Suprapubic skin (tissue), 4 donors: ENCODE results near the gene PVR. TPM values are rescaled to one million over a fixed set of nuclear protein-coding genes. Genes with fewer than 3 reads are reported as not detected.

Experiments
- DNase-seq, 2 donors: peaks; one replicate each; pipeline ENCODE4 v3.0.0-alpha.2; 2019; ENCODE audit warnings: low spot score in 2 of 2
- H3K27ac ChIP-seq: fragments of 200-600 bp; sonication (generic); one replicate; pipeline ENCODE4 v1.5.1; 2019
- H3K27me3 ChIP-seq: fragments of 200-600 bp; sonication (generic); one replicate; pipeline ENCODE4 v1.5.1; 2019
- H3K36me3 ChIP-seq: fragments of 200-600 bp; sonication (generic); one replicate; pipeline ENCODE4 v1.5.1; 2019
- H3K4me1 ChIP-seq: fragments of 200-600 bp; sonication (generic); one replicate; pipeline ENCODE4 v1.5.1; 2019
- H3K4me3 ChIP-seq: fragments of 200-600 bp; sonication (generic); one replicate; pipeline ENCODE4 v1.5.1; 2019; ENCODE audit warnings: mild to moderate bottlenecking
- H3K9me3 ChIP-seq: fragments of 200-600 bp; sonication (generic); one replicate; pipeline ENCODE4 v1.5.1; 2019
- EP300 ChIP-seq: sonication (generic); formaldehyde crosslinking; IDR thresholded peaks from one replicate; pipeline ENCODE4 v1.6.1; 2017; ENCODE audit warnings: antibody characterized with exemption
- POLR2A ChIP-seq, 2 donors: fragments of 450-650 bp; IDR thresholded peaks; one replicate each; pipeline ENCODE4 v1.6.1; 2017; ENCODE audit warnings: antibody characterized with exemption in 2 of 2, mild to moderate bottlenecking in 2 of 2, moderate library complexity in 2 of 2
- POLR2AphosphoS5 ChIP-seq, 3 donors: sonication (generic); formaldehyde crosslinking; IDR thresholded peaks; one replicate each; pipeline ENCODE4 v1.6.1; 2017; ENCODE audit warnings: antibody characterized with exemption in 3 of 3
- WGBS: methylation state at CpG from one replicate; pipeline ENCODE4 v1.1.5; 2018; 5-methylcytosine and 5-hydroxymethylcytosine counted together
- total RNA-seq, 4 donors: library from RNA; depleted of rRNA; stranded (reverse); fragments of >200 nt; gene quantifications; one replicate each; pipeline ENCODE4 v1.1.0, GENCODE V29; 2016
- TF ChIP-seq, protein P1 (sequence below), 2 donors: fragments of 200-600 bp in 1 of 2; fragments of 450-650 bp in 1 of 2; sonication (generic) in 1 of 2; IDR thresholded peaks; one replicate each; pipeline ENCODE4 v1.5.1; 2016 to 2019; ENCODE audit warnings: antibody characterized with exemption in 2 of 2, mild to moderate bottlenecking in 1 of 2, moderate library complexity in 1 of 2

Gene PVR
- total RNA-seq, 4 donors from 2014 or later, result 14.0 to 24.6 (median 15.5) TPM

DNA sequence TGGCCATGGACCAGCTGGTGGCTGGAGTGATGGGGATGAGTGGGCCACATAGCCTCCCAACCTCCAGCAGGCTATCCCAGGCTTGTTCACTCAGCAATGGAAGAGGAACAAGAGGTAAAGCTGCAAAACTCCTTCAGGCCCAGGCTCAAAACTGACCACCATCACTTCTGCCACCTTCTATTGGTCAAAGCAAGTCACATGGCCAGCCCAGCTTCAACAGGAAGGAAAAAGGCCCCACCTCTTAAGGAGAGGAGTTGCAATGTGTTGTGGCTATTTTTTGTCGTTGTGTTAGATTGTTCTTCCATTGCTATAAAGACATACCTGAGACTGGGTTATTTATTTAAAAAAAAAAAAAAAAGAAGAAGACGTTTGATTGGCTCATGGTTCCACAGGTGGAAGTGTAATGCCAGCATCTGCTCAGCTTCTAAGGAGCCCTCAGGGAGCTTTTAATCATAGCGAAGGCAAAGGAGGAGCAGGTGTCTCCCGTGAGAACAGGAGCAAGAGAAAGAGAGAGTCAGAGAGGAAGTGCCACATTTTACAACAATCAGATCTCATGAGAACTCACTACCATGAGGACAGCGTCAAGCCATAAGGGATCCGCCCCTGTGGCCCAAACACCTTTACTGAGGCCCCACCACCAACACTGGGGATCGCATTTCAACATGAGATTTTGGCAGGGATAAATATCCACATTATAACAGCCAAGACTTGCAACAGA lies 24.9 kb upstream of the PVR start:
- Histone ChIP-seq H3K27ac (no peak overlapping the region), H3K4me3 (no peak overlapping the region), H3K4me1 (no peaks in the 10 kb centered on the region), H3K27me3 (no peaks in the 10 kb centered on the region), H3K9me3 (no peaks in the 10 kb centered on the region), H3K36me3 (no peaks in the 10 kb centered on the region)
- WGBS, result 65% methylated on average over 7 of the region's 7 CpGs
- no peak for DNase-seq
- TF ChIP-seq EP300 (no peak), POLR2AphosphoS5 (IDR thresholded peaks at IDR 0.05) (no peak), POLR2A (IDR thresholded peaks at IDR 0.05) (no peak)
- TF ChIP-seq, protein P1, sequence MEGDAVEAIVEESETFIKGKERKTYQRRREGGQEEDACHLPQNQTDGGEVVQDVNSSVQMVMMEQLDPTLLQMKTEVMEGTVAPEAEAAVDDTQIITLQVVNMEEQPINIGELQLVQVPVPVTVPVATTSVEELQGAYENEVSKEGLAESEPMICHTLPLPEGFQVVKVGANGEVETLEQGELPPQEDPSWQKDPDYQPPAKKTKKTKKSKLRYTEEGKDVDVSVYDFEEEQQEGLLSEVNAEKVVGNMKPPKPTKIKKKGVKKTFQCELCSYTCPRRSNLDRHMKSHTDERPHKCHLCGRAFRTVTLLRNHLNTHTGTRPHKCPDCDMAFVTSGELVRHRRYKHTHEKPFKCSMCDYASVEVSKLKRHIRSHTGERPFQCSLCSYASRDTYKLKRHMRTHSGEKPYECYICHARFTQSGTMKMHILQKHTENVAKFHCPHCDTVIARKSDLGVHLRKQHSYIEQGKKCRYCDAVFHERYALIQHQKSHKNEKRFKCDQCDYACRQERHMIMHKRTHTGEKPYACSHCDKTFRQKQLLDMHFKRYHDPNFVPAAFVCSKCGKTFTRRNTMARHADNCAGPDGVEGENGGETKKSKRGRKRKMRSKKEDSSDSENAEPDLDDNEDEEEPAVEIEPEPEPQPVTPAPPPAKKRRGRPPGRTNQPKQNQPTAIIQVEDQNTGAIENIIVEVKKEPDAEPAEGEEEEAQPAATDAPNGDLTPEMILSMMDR (IDR thresholded peaks at IDR 0.05), result no peak

DNA sequence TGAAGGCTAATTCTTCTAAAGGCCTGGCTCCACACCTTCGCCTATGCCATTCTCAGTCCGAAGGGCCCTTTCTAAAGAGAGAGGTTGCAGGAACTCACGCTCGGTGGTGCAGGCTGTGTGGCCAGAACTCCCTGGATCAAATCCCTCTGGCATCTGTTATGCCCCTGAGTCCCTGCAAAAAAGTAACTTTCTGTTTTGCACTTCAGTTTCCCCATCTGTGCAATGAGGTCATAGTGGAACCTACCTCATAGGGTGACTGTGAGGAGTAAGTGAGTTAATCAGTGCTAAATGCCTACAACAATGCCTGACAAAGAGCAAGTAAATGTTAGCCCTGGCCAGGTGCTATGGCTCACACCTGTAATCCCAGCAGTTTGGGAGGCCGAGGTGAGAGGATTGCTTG lies 23.0 kb upstream of the PVR start:
- no peaks in the 10 kb centered on the region for H3K27me3 ChIP-seq
- TF ChIP-seq EP300 (no peak), POLR2AphosphoS5 (IDR thresholded peaks at IDR 0.05) (no peak), POLR2A (IDR thresholded peaks at IDR 0.05) (no peak)
- TF ChIP-seq, protein P1 (IDR thresholded peaks at IDR 0.05), result no peak
- no peak for DNase-seq
- H3K36me3 ChIP-seq, result no peaks in the 10 kb centered on the region
- 60% methylated on average over 3 of the region's 5 CpGs for WGBS
- no peaks in the 10 kb centered on the region for H3K9me3 ChIP-seq
- H3K27ac ChIP-seq, result no peak overlapping the region
- no peak overlapping the region for H3K4me3 ChIP-seq
- no peaks in the 10 kb centered on the region for H3K4me1 ChIP-seq

DNA sequence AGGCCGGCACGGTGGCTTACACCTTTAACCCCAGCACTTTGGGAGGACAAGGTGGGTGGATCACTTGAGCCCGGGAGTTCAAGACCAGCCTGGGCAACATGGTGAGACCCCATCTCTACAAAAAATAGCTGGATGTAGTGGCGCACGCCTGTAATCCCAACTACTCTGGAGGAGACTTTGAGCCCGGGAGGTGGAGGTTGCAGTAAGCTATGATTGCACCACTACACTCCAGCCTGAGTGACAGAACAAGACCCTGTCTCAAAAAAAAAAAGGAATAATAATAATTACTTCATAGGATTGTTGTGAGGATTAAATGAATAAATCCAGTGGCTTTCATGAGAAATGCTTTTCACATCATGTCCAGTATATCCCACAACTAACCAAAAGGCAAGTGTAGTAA lies 22.3 kb upstream of the PVR start:
- WGBS, result 93% methylated on average over 6 of the region's 6 CpGs
- H3K4me1 ChIP-seq, result no peaks in the 10 kb centered on the region
- no peak overlapping the region for H3K4me3 ChIP-seq
- no peaks in the 10 kb centered on the region for H3K36me3 ChIP-seq
- no peaks in the 10 kb centered on the region for H3K9me3 ChIP-seq
- no peak for DNase-seq
- no peaks in the 10 kb centered on the region for H3K27me3 ChIP-seq
- TF ChIP-seq, protein P1 (IDR thresholded peaks at IDR 0.05), result no peak
- TF ChIP-seq EP300, result no peak
- no peak for TF ChIP-seq POLR2A (IDR thresholded peaks at IDR 0.05)
- TF ChIP-seq POLR2AphosphoS5 (IDR thresholded peaks at IDR 0.05), result no peak
- H3K27ac ChIP-seq, result no peak overlapping the region

DNA sequence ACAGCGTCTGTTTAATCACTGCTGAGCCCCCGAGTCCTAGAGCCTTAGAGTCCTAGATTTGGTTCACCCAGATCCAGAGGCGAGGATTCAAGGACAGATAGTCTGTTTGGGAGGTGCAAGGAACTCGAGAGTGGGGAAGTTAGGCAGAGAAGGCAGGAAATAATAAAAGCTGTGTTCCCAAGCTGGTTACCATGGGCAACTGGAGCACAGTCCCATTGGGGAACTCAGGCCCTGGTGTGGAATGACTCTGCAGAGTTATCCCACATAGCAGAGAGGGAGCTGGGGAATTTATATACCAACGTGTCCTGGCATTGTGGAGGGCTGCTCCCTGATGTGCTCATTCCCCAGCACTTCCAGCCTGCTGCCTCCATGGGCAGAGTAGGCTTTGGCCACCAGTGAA lies 20.6 kb upstream of the PVR start:
- H3K9me3 ChIP-seq, result no peaks in the 10 kb centered on the region
- H3K4me3 ChIP-seq, result no peak overlapping the region
- H3K27ac ChIP-seq, result no peak overlapping the region
- WGBS, result 53% methylated on average over 5 of the region's 5 CpGs
- no peaks in the 10 kb centered on the region for H3K36me3 ChIP-seq
- no peaks in the 10 kb centered on the region for H3K27me3 ChIP-seq
- no peak for DNase-seq
- TF ChIP-seq POLR2A (IDR thresholded peaks at IDR 0.05) (no peak), POLR2AphosphoS5 (IDR thresholded peaks at IDR 0.05) (no peak), EP300 (no peak)
- TF ChIP-seq, protein P1 (IDR thresholded peaks at IDR 0.05), result no peak
- H3K4me1 ChIP-seq, result no peaks in the 10 kb centered on the region

DNA sequence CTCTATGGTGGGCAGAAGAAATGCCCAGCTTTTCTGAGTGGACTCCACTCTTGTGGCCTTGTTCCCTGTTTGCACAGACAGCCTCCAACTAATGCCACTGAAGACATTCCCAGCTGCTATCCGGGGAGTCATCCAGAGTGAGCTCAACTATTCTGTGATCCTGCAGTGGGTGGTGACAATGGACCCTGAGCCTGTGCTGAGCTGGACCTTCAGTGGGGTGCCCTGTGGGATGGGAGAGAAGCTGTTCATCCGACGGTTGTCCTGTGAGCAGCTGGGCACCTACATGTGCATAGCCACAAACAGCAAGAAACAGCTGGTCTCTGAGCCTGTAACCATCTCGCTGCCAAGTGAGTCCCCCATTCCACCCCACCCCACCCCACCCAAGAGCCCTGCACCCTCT lies 20.1 kb upstream of the PVR start:
- no peak overlapping the region for H3K4me3 ChIP-seq
- H3K9me3 ChIP-seq, result no peaks in the 10 kb centered on the region
- no peak for DNase-seq
- H3K27me3 ChIP-seq, result no peaks in the 10 kb centered on the region
- 75% methylated on average over 4 of the region's 4 CpGs for WGBS
- H3K4me1 ChIP-seq, result no peaks in the 10 kb centered on the region
- no peak overlapping the region for H3K27ac ChIP-seq
- TF ChIP-seq POLR2A (IDR thresholded peaks at IDR 0.05) (no peak), EP300 (no peak), POLR2AphosphoS5 (IDR thresholded peaks at IDR 0.05) (no peak)
- TF ChIP-seq, protein P1 (IDR thresholded peaks at IDR 0.05), result no peak
- no peaks in the 10 kb centered on the region for H3K36me3 ChIP-seq
